ENCODE data around the gene DMRT3.

The DMRT3 gene

DNA sequence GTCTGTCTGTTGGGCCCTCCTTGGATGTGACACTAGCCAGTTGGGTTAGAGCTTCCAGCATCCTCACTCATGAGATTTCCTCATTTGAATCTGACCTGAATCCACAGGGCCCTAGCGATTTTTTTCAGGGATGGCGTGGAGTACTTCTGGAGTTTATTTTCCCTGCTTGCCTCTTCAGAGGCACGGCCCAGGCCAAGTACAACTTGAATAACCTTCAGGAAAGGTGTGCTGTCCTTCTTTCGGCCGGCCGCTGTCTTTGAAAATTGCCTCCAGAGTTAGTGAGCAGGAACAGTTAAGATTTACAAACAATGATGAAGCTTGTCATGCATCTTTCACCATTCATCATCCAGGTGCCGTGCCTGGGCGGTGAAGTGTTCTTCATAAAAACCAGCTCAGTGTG is 49.5 kb upstream of the DMRT3 start:
- CTCF ChIA-PET = interaction anchor here (0.6 to 2.6 kb wide), 12 partner anchors 9 to 130 kb away, joined by 3 to 29 read pairs (median 4); no protein-coding TSS in a partner anchor
- no peaks in the 10 kb centered on the region for H3K4me1 ChIP-seq (ENCODE audit: control insufficient read depth, insufficient read depth, low read length)
- no peaks in the 10 kb centered on the region for H3K36me3 ChIP-seq (ENCODE audit: control insufficient read depth in 2 of 2, insufficient read depth in 1 of 2, low read length in 2 of 2)
- POLR2A ChIA-PET = no interaction called here
- TF ChIP-seq, protein P1, sequence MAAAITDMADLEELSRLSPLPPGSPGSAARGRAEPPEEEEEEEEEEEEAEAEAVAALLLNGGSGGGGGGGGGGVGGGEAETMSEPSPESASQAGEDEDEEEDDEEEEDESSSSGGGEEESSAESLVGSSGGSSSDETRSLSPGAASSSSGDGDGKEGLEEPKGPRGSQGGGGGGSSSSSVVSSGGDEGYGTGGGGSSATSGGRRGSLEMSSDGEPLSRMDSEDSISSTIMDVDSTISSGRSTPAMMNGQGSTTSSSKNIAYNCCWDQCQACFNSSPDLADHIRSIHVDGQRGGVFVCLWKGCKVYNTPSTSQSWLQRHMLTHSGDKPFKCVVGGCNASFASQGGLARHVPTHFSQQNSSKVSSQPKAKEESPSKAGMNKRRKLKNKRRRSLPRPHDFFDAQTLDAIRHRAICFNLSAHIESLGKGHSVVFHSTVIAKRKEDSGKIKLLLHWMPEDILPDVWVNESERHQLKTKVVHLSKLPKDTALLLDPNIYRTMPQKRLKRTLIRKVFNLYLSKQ (tag by site-specific recombination; IDR thresholded peaks at IDR 0.05; ENCODE audit: borderline replicate concordance) = no peak
- no peak for TF ChIP-seq ZNF747 (tag by site-specific recombination; IDR thresholded peaks at IDR 0.05)
- no peak for TF ChIP-seq ZNF548 (tag by site-specific recombination; IDR thresholded peaks at IDR 0.05)
- no peak for TF ChIP-seq KLF8 (tag by site-specific recombination; IDR thresholded peaks at IDR 0.05)
- no peak for TF ChIP-seq ZNF658 (tag by site-specific recombination; IDR thresholded peaks at IDR 0.05)
- no peak for TF ChIP-seq ZNF112 (tag by site-specific recombination; IDR thresholded peaks at IDR 0.05)
- TF ChIP-seq MYNN (tag by site-specific recombination; IDR thresholded peaks at IDR 0.05; ENCODE audit: borderline replicate concordance) = no peak
- no peak for TF ChIP-seq ZNF350 (tag by site-specific recombination; IDR thresholded peaks at IDR 0.05)
- no peak for TF ChIP-seq ZNF2 (tag by site-specific recombination; IDR thresholded peaks at IDR 0.05)
- TF ChIP-seq ZSCAN16 (tag by site-specific recombination; IDR thresholded peaks at IDR 0.05) = no peak
- TF ChIP-seq, protein P2, sequence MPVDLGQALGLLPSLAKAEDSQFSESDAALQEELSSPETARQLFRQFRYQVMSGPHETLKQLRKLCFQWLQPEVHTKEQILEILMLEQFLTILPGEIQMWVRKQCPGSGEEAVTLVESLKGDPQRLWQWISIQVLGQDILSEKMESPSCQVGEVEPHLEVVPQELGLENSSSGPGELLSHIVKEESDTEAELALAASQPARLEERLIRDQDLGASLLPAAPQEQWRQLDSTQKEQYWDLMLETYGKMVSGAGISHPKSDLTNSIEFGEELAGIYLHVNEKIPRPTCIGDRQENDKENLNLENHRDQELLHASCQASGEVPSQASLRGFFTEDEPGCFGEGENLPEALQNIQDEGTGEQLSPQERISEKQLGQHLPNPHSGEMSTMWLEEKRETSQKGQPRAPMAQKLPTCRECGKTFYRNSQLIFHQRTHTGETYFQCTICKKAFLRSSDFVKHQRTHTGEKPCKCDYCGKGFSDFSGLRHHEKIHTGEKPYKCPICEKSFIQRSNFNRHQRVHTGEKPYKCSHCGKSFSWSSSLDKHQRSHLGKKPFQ (tag by site-specific recombination; IDR thresholded peaks at IDR 0.05) = no peak
- no peak overlapping the region for H3K4me3 ChIP-seq (ENCODE audit: low read depth, low read length)
- no peaks in the 10 kb centered on the region for H3K9me3 ChIP-seq (ENCODE audit: control insufficient read depth, insufficient read depth, low read depth, low read length)
- no peak overlapping the region for H3K27ac ChIP-seq (ENCODE audit: extremely low read depth, low read depth, low read length)

DNA sequence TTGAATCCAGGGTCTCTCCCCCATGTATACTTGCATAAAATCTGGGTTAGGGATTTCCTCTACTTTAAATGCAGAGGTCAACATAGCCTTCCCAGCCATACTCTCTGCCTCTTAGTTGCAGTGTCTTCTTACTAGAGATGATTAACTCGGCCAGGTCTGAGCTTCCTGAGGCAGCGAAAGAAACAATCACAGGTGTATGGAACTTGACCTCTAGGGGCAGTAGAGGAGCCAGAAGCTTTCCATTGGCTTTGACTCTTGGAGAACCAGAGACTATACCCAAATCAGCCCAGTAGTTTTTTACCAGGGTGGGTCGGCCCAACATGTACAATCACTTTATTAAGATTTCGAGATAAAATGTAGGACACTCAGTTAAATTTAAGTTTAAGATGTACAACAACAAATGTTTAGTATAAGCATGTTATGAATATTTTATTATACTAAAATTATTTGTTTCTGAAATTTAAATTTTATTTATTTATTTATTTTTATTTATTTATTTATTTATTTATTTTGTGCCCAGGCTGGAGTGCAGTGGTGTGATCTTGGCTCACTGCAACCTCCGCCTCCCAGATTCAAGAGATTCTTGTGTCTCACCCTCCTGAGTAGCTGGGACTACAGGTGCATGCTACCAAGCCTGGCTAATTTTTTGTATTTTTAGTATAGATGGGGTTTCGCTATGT is 48.0 kb upstream of the DMRT3 start:
- Histone ChIP-seq H3K36me3 (ENCODE audit: control insufficient read depth in 2 of 2, insufficient read depth in 1 of 2, low read length in 2 of 2) (no peaks in the 10 kb centered on the region), H3K4me3 (ENCODE audit: low read depth, low read length) (no peak overlapping the region), H3K4me1 (ENCODE audit: control insufficient read depth, insufficient read depth, low read length) (no peaks in the 10 kb centered on the region), H3K27ac (ENCODE audit: extremely low read depth, low read depth, low read length) (no peak overlapping the region), H3K9me3 (ENCODE audit: control insufficient read depth, insufficient read depth, low read depth, low read length) (no peaks in the 10 kb centered on the region)
- TF ChIP-seq ZNF37A (tag by site-specific recombination; IDR thresholded peaks at IDR 0.05) = no peak
- no peak for TF ChIP-seq ZNF202 (tag by site-specific recombination; IDR thresholded peaks at IDR 0.05; ENCODE audit: borderline replicate concordance)
- TF ChIP-seq, protein P3, sequence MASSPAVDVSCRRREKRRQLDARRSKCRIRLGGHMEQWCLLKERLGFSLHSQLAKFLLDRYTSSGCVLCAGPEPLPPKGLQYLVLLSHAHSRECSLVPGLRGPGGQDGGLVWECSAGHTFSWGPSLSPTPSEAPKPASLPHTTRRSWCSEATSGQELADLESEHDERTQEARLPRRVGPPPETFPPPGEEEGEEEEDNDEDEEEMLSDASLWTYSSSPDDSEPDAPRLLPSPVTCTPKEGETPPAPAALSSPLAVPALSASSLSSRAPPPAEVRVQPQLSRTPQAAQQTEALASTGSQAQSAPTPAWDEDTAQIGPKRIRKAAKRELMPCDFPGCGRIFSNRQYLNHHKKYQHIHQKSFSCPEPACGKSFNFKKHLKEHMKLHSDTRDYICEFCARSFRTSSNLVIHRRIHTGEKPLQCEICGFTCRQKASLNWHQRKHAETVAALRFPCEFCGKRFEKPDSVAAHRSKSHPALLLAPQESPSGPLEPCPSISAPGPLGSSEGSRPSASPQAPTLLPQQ (tag by site-specific recombination; IDR thresholded peaks at IDR 0.05) = no peak
- no peak for TF ChIP-seq ZNF585B (tag by site-specific recombination; IDR thresholded peaks at IDR 0.05)
- no peak for TF ChIP-seq ZNF501 (tag by site-specific recombination; IDR thresholded peaks at IDR 0.05)
- TF ChIP-seq ZNF629 (tag by site-specific recombination; IDR thresholded peaks at IDR 0.05) = no peak
- TF ChIP-seq, protein P4, sequence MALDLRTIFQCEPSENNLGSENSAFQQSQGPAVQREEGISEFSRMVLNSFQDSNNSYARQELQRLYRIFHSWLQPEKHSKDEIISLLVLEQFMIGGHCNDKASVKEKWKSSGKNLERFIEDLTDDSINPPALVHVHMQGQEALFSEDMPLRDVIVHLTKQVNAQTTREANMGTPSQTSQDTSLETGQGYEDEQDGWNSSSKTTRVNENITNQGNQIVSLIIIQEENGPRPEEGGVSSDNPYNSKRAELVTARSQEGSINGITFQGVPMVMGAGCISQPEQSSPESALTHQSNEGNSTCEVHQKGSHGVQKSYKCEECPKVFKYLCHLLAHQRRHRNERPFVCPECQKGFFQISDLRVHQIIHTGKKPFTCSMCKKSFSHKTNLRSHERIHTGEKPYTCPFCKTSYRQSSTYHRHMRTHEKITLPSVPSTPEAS (tag by site-specific recombination; IDR thresholded peaks at IDR 0.05) = no peak
- TF ChIP-seq OVOL3 (tag by site-specific recombination; IDR thresholded peaks at IDR 0.05) = no peak
- TF ChIP-seq, protein P5, sequence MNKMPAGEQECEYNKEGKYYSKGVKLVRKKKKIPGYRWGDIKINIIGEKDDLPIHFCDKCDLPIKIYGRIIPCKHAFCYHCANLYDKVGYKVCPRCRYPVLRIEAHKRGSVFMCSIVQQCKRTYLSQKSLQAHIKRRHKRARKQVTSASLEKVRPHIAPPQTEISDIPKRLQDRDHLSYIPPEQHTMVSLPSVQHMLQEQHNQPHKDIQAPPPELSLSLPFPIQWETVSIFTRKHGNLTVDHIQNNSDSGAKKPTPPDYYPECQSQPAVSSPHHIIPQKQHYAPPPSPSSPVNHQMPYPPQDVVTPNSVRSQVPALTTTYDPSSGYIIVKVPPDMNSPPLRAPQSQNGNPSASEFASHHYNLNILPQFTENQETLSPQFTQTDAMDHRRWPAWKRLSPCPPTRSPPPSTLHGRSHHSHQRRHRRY (tag by site-specific recombination; IDR thresholded peaks at IDR 0.05) = no peak
- TF ChIP-seq ZNF146 (tag by site-specific recombination; IDR thresholded peaks at IDR 0.05) = no peak
- TF ChIP-seq ZBTB21 (tag by site-specific recombination; IDR thresholded peaks at IDR 0.05) = no peak
- no peak for TF ChIP-seq MEIS1 (CRISPR knock-in tag; IDR thresholded peaks at IDR 0.05; ENCODE audit: borderline replicate concordance)
- no peak for TF ChIP-seq ZSCAN23 (tag by site-specific recombination; IDR thresholded peaks at IDR 0.05)
- TF ChIP-seq ZNF354C (tag by site-specific recombination; IDR thresholded peaks at IDR 0.05; ENCODE audit: borderline replicate concordance, low read depth) = no peak
- TF ChIP-seq ZNF19 (tag by site-specific recombination; IDR thresholded peaks at IDR 0.05; ENCODE audit: low read depth) = no peak
- ChIA-PET CTCF (interaction anchor here (0.6 to 3.1 kb wide), 19 partner anchors 10 to 224 kb away, joined by 3 to 29 read pairs (median 4); no protein-coding TSS in a partner anchor), POLR2A (interaction anchor here (1.5 kb wide), 1 partner anchor 48 kb away, joined by 5 read pairs; the partner anchor contains the start of gene DMRT3)
